Activated CD8-positive, alpha-beta memory T cell treated with anti-CD3 and anti-CD28 coated beads, Interleukin-2, amount 50 U/mL, for 24 hours (primary cell): ENCODE data around the gene RALGAPA2.

Source experiments
- DNase-seq: peaks from one replicate; pipeline ENCODE4 v3.0.0-alpha.2; 2020; ENCODE audit errors: extremely low read depth

Gene RALGAPA2

DNA sequence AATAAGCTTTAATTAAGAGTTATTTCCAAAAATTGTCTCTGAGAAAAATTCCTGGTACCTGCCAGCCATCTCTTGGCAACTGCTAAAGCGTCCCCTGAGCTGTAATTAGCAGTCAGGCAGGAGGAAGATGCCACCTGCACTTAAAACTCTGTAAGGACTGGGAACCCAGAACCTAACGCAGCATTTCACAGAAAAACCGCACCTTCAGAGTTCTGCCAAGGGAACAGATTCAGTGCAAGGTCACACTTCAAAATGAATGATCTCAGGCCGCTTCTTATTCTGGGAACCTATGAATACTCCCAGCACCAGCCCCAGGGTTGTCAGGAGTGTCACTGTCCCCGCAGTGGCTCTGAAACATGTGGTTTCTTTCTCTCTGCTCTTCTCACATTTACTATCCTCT is 307.8 kb downstream of the RALGAPA2 start:
- no peak for DNase-seq

- DNase-seq: no peak
Measured at GRCh38 chr20:20401991-20402390, 310.5 kb downstream of the RALGAPA2 start.

DNA sequence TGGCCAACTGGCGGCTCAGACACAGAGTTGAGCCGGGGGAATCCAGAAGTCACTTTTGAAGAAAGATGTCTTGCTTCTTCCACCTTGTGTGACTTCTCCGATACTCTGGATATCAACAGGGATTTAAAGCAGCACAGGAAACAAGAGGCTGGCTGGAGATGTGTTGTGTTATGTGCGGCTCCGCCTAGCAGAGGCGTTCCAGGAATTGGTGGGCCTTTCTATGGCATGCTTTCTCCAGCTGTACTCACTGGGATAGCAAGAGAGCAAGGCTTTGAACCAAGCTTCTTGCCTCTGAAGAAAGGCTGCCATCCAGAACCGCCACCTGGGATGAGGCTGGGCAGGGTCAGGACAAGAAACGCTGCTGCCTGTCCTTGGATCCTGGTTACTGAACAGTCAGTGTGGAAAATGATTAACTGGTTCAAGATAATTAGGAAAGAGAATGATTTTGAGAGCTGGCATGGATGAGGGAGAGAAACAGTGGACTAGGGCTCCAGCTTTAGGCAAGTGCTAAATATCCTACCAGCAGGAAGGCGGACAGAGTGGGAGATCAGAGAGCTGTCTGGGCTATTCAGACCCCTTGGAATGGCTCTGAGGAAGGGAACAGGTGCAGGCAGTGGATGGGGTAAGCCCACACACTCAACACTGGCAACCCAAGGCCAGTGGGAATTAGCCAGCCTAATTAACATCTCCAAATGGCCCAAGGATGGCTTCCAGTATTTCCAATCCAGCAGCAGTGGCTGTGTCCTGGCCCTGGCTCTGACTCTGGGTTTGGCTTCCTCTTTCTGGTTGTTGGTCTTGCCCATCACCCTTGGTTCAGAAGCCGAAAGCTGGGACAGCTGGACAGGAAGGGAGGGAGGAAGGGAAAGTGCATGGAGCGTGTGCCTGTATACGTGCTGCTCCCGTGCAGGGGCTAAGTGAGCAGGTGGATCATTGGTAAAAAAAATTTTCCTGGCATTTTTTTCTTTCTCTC is 312.6 kb downstream of the RALGAPA2 start:
- no peak for DNase-seq

DNA sequence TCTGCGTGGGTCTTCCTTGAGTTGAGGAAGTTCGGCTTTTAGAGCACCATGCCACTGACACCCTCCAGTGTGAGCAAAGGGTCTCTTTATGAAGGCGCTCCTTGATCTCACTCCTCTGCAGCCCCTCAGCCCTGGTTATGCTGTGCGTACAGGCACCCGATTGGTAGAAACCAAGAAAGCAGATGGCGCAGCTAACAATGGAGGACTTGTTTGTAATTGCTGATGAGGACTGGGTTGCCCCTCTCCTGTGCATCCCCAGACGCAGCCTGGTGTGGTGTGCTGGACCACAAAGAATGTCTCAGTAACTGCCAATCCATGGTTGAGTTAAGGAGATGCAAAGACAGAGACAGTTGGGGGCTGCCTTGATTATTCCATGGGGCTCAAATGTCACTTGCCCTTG is 314.3 kb downstream of the RALGAPA2 start:
- no peak for DNase-seq

GRCh38 chr20:20396794-20397193 is 315.6 kb downstream of the RALGAPA2 start:
- DNase-seq: no peak

GRCh38 chr20:20395903-20396568 is 316.4 kb downstream of the RALGAPA2 start:
- no peak for DNase-seq

GRCh38 chr20:20395087-20395486 is 317.4 kb downstream of the RALGAPA2 start:
- DNase-seq: no peak

GRCh38 chr20:20393207-20394120 is 319.0 kb downstream of the RALGAPA2 start:
- DNase-seq: no peak

- no peak for DNase-seq
Measured at GRCh38 chr20:20391766-20392165, 320.7 kb downstream of the RALGAPA2 start.

DNA sequence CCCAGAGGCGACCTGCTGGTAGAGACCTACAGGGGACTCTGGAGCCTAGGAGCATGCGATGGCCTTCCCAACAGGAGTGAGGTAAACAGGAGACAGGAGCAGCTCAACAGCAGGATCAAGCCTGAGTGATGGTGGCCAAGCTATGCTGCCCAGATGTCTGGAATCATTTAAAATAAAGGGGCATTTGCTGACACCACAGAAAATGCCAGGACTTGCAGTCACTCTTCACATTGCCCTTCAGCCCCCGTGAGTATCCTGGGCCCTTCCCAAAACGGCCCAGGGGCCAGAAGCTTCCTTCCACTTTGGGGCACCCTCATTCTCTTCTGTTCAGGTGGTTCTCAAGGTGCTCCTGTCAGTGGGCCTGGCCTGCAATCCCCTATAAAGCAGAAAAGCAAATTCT is 321.3 kb downstream of the RALGAPA2 start:
- no peak for DNase-seq

- no peak for DNase-seq
Measured at GRCh38 chr20:20390393-20390792, 322.1 kb downstream of the RALGAPA2 start.

- DNase-seq: no peak
Measured at GRCh38 chr20:20386192-20386591, 326.3 kb downstream of the RALGAPA2 start.

DNA sequence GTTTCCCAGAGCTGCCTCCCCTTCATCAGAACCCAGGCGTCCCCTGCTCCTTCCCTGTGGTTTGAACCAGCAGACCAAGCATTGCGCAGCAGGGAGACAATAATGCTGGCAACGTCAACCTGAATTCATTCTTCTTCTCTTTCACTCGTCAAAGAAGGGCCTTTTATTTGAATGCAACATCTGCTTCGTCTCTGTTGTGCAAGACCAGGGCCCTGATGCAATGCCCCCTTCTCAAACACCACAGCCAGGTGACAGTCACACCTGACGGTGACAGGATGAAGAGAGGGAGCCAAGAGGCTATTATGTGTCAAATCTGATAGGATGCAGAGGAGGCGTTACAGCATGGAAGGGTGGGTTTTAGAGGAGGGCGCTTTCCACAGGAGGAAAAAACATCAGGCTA is 336.6 kb downstream of the RALGAPA2 start:
- no peak for DNase-seq

GRCh38 chr20:20373091-20373571 is 339.3 kb downstream of the RALGAPA2 start:
- DNase-seq: no peak

DNA sequence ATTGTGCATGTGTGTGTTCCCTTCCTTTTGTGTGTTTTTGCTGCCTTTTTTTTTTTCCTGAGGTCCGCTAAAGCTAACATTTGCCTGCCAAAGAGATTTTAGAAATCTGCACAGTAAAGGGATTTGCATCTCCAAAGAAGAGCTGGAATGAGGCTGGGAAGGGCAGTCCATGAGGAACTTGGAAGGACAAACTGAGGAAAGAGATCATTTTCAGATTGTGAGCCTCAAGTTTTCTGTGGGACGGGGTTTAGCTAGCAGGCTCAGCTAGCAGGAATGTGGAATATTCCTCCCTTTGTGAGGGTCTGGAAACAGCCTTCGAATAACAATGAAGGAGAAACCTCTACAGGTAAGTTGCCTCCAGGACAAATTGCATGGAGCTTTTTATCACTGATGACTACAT is 340.8 kb downstream of the RALGAPA2 start:
- no peak for DNase-seq

DNA sequence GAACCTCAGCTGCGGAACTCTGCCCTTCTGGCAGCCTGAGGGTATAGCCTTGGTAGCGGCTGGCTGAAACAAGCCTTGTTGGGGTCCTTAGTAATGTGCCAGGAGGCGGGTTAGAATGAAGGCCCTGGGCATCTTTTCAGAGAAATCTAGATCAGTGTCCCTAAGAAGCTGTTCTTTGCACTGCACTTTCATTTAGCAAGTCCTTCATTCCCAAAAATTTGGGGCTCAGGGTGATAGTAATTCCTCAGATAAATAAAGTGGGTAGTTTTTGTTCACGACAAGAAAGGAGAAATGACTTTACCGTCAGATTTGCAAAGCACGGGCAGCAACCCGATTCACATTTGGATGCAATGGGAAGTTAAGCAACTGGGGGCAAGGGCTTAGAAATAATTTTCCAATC is 341.4 kb downstream of the RALGAPA2 start:
- no peak for DNase-seq

DNA sequence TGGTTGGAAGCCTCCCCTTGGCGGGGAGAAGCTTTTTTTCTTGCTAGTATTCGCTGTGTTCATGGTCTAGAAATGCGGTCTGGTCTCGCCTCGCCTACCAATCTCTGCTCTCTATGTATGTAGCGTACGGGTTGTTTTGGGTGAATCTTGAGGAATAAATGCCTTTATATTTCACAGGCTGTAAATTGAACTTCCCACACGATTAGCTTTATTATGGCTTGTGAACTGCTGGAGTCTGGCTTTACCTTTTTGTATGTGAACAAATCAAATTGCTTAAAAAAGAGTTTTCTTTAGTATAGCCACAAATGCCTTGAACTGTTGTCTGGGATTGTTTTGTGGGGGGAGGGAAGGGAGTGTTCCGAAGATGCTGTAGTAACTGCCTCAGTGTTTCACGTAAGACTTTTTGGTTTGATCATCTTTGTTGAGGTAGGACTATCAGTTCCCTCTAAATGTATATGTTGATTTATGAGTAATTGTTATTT is 342.3 kb downstream of the RALGAPA2 start:
- no peak for DNase-seq

GRCh38 chr20:20369250-20370093 is 343.0 kb downstream of the RALGAPA2 start:
- no peak for DNase-seq

DNA sequence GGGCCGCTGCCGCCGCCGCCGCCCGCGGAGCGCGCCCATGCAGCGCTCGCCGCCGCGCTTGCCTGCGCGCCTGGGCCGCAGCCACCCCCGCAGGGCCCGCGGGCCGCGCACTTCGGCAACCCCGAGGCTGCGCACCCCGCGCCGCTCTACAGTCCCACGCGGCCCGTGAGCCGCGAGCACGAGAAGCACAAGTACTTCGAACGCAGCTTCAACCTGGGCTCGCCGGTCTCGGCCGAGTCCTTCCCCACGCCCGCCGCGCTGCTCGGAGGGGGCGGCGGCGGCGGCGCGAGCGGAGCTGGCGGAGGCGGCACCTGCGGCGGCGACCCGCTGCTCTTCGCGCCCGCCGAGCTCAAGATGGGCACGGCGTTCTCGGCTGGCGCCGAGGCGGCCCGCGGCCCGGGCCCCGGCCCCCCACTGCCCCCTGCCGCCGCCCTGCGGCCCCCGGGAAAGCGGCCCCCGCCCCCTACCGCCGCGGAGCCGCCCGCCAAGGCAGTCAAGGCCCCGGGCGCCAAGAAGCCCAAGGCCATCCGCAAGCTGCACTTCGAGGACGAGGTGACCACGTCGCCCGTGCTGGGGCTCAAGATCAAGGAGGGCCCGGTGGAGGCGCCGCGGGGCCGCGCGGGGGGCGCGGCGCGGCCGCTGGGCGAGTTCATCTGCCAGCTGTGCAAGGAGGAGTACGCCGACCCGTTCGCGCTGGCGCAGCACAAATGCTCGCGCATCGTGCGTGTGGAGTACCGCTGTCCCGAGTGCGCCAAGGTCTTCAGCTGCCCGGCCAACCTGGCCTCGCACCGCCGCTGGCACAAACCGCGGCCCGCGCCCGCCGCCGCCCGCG is 343.8 kb downstream of the RALGAPA2 start:
- no peak for DNase-seq
